ENCODE results near the gene GRAP2. TPM values are rescaled to one million over a fixed set of nuclear protein-coding genes. Genes with fewer than 3 reads are reported as not detected.

The GRAP2 gene
- total RNA-seq, 4 donors from 2014 or later, result 0.97 to 2.0 TPM; not detected in 2

DNA sequence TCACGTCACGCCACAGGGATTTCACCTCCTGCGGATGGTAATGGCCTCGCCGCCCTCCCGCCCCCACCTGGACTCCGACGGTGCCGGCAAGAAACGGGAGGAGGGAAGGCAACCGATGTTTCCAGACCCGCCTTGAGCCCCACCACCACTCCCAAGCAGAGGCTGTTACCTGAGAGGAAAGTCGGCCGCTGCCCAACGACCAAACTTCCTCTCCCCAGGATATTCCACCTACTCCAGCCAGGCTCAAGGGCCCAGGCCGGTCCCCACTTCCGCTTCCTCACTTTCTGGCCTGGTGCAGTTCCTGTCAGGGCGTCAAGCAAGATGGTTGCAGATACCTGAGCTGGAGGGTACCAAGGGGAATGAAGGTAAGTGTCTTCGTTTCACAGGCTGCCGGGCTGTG lies 7.4 kb upstream of the GRAP2 start, which contains the start of gene ENTHD1:
TSS of gene ENTHD1 (minus strand) at position 235 of the 400 bp plus-strand sequence. CDS start 6,012 bp downstream, outside the sequence.
- Histone ChIP-seq H3K36me3 (no peaks in the 10 kb centered on the region), H3K27me3 (no peaks in the 10 kb centered on the region), H3K27ac (no peak within 1 kb of the TSS), H3K9me3 (no peaks in the 10 kb centered on the region), H3K4me1 (no peaks in the 10 kb centered on the region), H3K4me3 (no peak within 1 kb of the TSS)
- DNase-seq, result no peak
- intact Hi-C loops (cut with DNase I; ENCODE audit: low total_unique reads), result no loop called here
- no peak for TF ChIP-seq POLR2A (IDR thresholded peaks at IDR 0.05)
- TF ChIP-seq, protein P1, sequence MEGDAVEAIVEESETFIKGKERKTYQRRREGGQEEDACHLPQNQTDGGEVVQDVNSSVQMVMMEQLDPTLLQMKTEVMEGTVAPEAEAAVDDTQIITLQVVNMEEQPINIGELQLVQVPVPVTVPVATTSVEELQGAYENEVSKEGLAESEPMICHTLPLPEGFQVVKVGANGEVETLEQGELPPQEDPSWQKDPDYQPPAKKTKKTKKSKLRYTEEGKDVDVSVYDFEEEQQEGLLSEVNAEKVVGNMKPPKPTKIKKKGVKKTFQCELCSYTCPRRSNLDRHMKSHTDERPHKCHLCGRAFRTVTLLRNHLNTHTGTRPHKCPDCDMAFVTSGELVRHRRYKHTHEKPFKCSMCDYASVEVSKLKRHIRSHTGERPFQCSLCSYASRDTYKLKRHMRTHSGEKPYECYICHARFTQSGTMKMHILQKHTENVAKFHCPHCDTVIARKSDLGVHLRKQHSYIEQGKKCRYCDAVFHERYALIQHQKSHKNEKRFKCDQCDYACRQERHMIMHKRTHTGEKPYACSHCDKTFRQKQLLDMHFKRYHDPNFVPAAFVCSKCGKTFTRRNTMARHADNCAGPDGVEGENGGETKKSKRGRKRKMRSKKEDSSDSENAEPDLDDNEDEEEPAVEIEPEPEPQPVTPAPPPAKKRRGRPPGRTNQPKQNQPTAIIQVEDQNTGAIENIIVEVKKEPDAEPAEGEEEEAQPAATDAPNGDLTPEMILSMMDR (IDR thresholded peaks at IDR 0.05), result no peak

DNA sequence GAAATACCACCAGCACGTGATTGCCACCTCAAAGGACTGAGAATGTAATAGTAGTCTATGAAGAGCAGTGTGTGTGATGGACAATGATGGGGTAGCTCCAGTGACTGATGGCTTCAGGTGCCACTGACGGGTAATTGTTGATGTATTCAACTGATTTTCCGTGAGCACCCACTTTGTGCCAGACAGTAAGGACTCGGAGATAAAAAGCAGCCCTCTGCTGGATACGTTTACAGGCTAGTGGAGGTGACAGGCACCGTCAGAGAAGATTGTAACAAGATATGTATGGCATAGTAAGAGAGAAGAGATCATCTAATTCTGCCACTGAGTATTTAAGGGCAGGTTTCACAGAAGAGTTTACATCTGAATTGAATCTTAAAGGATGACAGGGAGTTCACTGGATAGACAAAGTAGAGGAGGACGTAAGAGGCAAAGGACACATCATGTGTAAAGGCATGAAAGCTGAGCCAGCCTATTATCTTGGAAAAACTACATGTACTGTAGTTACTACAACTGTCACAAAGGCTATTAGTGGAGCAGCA lies 6.3 kb upstream of the GRAP2 start:
- intact Hi-C loops (cut with DNase I; ENCODE audit: low total_unique reads), result no loop called here
- TF ChIP-seq POLR2A (IDR thresholded peaks at IDR 0.05), result no peak
- TF ChIP-seq, protein P1 (IDR thresholded peaks at IDR 0.05), result no peak
- no peak overlapping the region for H3K4me3 ChIP-seq

DNA sequence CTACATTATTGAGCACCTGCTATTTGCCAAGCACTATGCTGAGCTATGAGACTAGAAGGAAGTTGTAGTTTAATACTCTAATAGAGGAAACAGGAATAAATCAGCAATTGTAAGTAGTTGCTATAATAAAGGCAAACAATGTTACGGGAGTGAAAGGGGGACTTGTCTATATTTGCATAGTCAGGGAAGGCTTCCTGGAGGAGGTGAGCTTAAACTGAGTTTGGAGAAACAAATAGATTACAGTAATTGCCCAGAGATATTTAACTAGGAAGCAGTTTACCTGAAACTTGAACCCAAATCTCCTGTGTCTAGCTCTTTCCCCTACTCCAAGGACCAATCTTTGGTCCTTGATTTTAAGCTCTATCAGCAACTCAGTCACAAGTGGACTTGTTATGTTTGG lies 5.2 kb upstream of the GRAP2 start:
- DNase-seq, result no peak
- no peaks in the 10 kb centered on the region for H3K9me3 ChIP-seq
- no peak overlapping the region for H3K27ac ChIP-seq
- no peaks in the 10 kb centered on the region for H3K4me1 ChIP-seq
- no peaks in the 10 kb centered on the region for H3K36me3 ChIP-seq
- H3K27me3 ChIP-seq, result no peaks in the 10 kb centered on the region
- intact Hi-C loops (cut with DNase I; ENCODE audit: low total_unique reads), result no loop called here
- H3K4me3 ChIP-seq, result no peak overlapping the region
- TF ChIP-seq, protein P1 (IDR thresholded peaks at IDR 0.05), result no peak
- TF ChIP-seq POLR2A (IDR thresholded peaks at IDR 0.05), result no peak

More for the DNA sequence above, 6.3 kb upstream of the GRAP2 start:
- Histone ChIP-seq H3K9me3 (no peaks in the 10 kb centered on the region), H3K4me1 (no peaks in the 10 kb centered on the region), H3K27me3 (no peaks in the 10 kb centered on the region), H3K27ac (no peak overlapping the region), H3K36me3 (no peaks in the 10 kb centered on the region)
- no peak for DNase-seq

DNA sequence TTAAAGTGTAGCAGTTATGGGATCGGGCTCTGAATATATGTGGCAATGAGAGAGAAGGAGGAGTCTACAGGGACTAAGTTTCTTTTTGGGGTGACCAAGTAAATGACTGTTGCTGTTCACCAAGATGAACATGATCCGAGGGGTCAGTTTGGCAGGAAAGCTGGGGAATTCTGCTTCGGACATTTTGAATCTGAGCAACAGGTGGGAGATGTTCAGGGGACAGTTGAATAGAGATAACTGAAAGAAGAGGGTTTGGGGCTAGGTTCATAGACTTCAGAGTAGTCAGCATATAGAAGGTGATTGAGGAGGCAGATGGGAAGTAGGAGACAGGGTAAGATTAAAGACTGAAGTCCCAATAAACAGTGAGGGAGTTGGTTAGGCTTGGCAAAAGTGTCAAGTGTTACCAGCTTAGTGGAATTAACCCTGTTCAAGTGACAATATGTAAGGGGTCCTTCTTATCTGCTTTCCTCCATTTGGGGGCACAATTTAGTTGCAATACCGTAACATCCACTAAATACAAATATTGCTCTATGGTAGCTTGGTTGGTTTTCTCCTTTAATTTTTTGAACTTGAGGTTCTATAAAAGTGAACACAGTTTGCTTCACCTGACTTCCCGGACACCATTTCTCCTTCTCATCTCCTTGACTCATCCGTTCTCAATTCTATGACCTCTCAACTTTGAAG lies 4.4 kb upstream of the GRAP2 start:
- Histone ChIP-seq H3K36me3 (no peaks in the 10 kb centered on the region), H3K27me3 (no peaks in the 10 kb centered on the region), H3K4me1 (no peaks in the 10 kb centered on the region), H3K27ac (no peak overlapping the region), H3K9me3 (no peaks in the 10 kb centered on the region), H3K4me3 (no peak overlapping the region)
- DNase-seq, result no peak
- intact Hi-C loops (cut with DNase I; ENCODE audit: low total_unique reads), result no loop called here
- TF ChIP-seq, protein P1 (IDR thresholded peaks at IDR 0.05), result no peak

DNA sequence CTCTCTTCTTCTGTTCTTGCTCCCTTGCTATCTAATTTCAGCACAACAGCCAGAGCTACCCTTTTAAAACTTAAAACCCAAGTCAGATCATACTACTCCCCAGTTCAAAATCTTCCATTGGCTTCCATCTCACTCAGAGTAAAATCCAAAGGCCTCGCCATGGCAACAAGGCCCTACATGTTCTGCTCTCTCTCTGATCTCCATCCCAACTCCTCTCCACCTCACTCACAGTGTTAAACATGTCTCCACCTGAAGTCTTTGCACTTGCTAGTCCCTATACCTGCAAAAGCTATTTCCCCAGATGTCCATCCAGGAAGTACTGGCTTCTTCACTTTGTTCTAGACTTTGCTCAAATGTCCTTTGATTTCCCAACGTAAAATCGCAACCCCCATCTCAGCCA lies 3.0 kb upstream of the GRAP2 start:
- no peak for DNase-seq
- TF ChIP-seq, protein P1 (IDR thresholded peaks at IDR 0.05), result no peak
- no peak for TF ChIP-seq POLR2A (IDR thresholded peaks at IDR 0.05)
- Histone ChIP-seq H3K27me3 (no peaks in the 10 kb centered on the region), H3K9me3 (no peaks in the 10 kb centered on the region), H3K4me1 (no peaks in the 10 kb centered on the region), H3K27ac (no peak overlapping the region), H3K4me3 (no peak overlapping the region), H3K36me3 (no peaks in the 10 kb centered on the region)
- intact Hi-C loops (cut with DNase I; ENCODE audit: low total_unique reads), result no loop called here

Measured in uterus (tissue), 4 donors.